HepG2 (cell line): ENCODE measurements around the gene RNASE7. TPM values are rescaled to one million over a fixed set of nuclear protein-coding genes. Genes with fewer than 3 reads are reported as not detected.
A peak's percentile ranks its signal among the peaks of the same experiment; 100 is the strongest.

Experiments
- ARNT2 ChIP-seq: sonication (generic); formaldehyde crosslinking; IDR thresholded peaks from 2 replicates; pipeline ENCODE4 v1.8.0; 2022; ENCODE audit warnings: mild to moderate bottlenecking, low read depth, missing genetic modification reagents, moderate library complexity
- ISL2 ChIP-seq: sonication (generic); formaldehyde crosslinking; IDR thresholded peaks from 2 replicates; pipeline ENCODE4 v1.5.0; 2020; ENCODE audit warnings: missing genetic modification reagents
- JDP2 ChIP-seq: sonication (generic); formaldehyde crosslinking; IDR thresholded peaks from 2 replicates; pipeline ENCODE4 v1.8.1; 2022; ENCODE audit warnings: missing genetic modification reagents, borderline replicate concordance
- KDM2A ChIP-seq: sonication (generic); formaldehyde crosslinking; IDR thresholded peaks from 2 replicates; pipeline ENCODE4 v1.4.0; 2020; ENCODE audit warnings: low read depth, missing genetic modification reagents, borderline replicate concordance
- KMT2B ChIP-seq: IDR thresholded peaks from 2 replicates; pipeline ENCODE4 v1.6.1; 2016; ENCODE audit warnings: missing genetic modification reagents, missing compliant biosample characterization
- NKX3-1 ChIP-seq: sonication (generic); formaldehyde crosslinking; IDR thresholded peaks from 2 replicates; pipeline ENCODE4 v1.5.0; 2020; ENCODE audit warnings: missing genetic modification reagents
- ZNF234 ChIP-seq: sonication (generic); formaldehyde crosslinking; conservative IDR thresholded peaks from 2 replicates; pipeline ENCODE4 v1.5.1; 2020; ENCODE audit warnings: mild to moderate bottlenecking, missing genetic modification reagents
- ZNF24 ChIP-seq: fragments of 450-650 bp; IDR thresholded peaks from 2 replicates; pipeline ENCODE4 v1.6.1; 2017; ENCODE audit warnings: antibody characterized with exemption, mild to moderate bottlenecking
- ZNF747 ChIP-seq: sonication (generic); formaldehyde crosslinking; IDR thresholded peaks from 2 replicates; pipeline ENCODE4 v1.8.1; 2023; ENCODE audit warnings: missing genetic modification reagents, mild to moderate bottlenecking, borderline replicate concordance
- ZSCAN21 ChIP-seq: sonication (generic); formaldehyde crosslinking; IDR thresholded peaks from 2 replicates; pipeline ENCODE4 v1.8.0; 2022; ENCODE audit warnings: mild to moderate bottlenecking, missing genetic modification reagents, moderate library complexity, borderline replicate concordance
- polyA plus RNA-seq, 8 experiments: library from polyadenylated mRNA; depleted of rRNA in 3 of 8; stranded (reverse) in 7 of 8; unstranded in 1 of 8; fragments of >200 nt; fragmentation: Illumina TruSeq in 4 of 8; extraction: Trizol in 4 of 8; gene quantifications; 2 replicates each; pipeline versions ENCODE4 v1.2.1 to v1.2.3, GENCODE V29; 2011 to 2016; ENCODE audit warnings: low read depth in 4 of 8, missing spikeins in 1 of 8, mixed read lengths in 1 of 8; ENCODE audit not compliant: insufficient read depth in 1 of 8
- total RNA-seq, 5 experiments: library from RNA; depleted of rRNA; stranded (reverse); fragments of >200 nt; fragmentation: Illumina TruSeq; extraction: Trizol; gene quantifications; 2 replicates each; pipeline ENCODE4 v1.2.3, GENCODE V29; 2016; ENCODE audit warnings: low read depth in 1 of 5
- TF ChIP-seq, protein P1 (sequence below): sonication (generic); formaldehyde crosslinking; IDR thresholded peaks from 2 replicates; pipeline ENCODE4 v1.8.0; 2022; ENCODE audit warnings: mild to moderate bottlenecking, missing genetic modification reagents; ENCODE audit not compliant: insufficient replicate concordance
- TF ChIP-seq, protein P2 (sequence below): sonication (generic); formaldehyde crosslinking; IDR thresholded peaks from 2 replicates; pipeline ENCODE4 v1.5.0; 2020; ENCODE audit warnings: mild to moderate bottlenecking, missing genetic modification reagents
- TF ChIP-seq, protein P3 (sequence below): sonication (generic); formaldehyde crosslinking; IDR thresholded peaks from 2 replicates; pipeline ENCODE4 v1.4.0; 2020; ENCODE audit warnings: missing genetic modification reagents, borderline replicate concordance
- TF ChIP-seq, protein P4 (sequence below): sonication (generic); formaldehyde crosslinking; IDR thresholded peaks from 2 replicates; pipeline ENCODE4 v1.5.1; 2020; ENCODE audit warnings: missing genetic modification reagents, mild to moderate bottlenecking, borderline replicate concordance
- TF ChIP-seq, protein P5 (sequence below): sonication (generic); formaldehyde crosslinking; IDR thresholded peaks from 2 replicates; pipeline ENCODE4 v1.4.0; 2020; ENCODE audit warnings: missing genetic modification reagents
- TF ChIP-seq, protein P6 (sequence below): sonication (generic); formaldehyde crosslinking; IDR thresholded peaks from 2 replicates; pipeline ENCODE4 v1.8.1; 2023; ENCODE audit warnings: mild to moderate bottlenecking, moderate library complexity, missing genetic modification reagents

Gene RNASE7
- total and polyA plus RNA-seq, 2 of the 13 experiments (the other 11 are each of a cell fraction or from before 2014, with no cell fraction given), result 0.04 TPM; not detected in 1

DNA sequence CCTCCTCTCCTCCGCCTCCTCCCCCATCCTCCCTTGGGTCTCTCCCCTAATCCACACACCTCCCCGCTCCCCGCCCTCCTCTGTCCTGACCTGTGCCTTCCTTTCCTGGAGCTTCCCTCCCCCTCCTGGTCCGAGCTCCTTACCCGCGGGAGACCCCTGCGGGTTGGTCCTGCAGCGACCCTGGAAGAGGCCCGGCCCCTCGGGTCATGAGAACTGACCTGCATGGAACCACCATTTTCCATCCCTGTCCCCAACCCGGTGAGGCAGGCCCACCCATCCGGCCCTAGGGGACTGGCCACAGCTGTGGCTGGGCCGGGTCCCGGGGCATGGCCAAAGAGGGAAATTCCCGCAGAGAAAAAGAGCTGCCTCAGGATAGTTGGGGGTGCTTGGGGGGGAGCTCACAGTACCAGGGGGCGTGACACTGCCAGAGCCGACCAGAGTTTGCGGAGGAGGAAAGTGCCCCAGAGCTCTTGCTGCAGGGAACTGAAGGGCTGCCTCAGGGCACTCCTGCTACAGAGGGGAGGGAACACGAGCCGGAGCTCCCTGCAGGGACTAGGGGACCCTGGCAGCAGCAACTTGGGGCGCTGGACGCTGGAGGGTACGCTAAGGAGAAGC, 28.6 kb downstream of the RNASE7 start (continued):
- TF ChIP-seq, protein P1, sequence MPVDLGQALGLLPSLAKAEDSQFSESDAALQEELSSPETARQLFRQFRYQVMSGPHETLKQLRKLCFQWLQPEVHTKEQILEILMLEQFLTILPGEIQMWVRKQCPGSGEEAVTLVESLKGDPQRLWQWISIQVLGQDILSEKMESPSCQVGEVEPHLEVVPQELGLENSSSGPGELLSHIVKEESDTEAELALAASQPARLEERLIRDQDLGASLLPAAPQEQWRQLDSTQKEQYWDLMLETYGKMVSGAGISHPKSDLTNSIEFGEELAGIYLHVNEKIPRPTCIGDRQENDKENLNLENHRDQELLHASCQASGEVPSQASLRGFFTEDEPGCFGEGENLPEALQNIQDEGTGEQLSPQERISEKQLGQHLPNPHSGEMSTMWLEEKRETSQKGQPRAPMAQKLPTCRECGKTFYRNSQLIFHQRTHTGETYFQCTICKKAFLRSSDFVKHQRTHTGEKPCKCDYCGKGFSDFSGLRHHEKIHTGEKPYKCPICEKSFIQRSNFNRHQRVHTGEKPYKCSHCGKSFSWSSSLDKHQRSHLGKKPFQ, result peak; percentile 28
- TF ChIP-seq ARNT2 (CRISPR knock-in tag) (peak; percentile 43; the same call in 1 of the 2 replicates), ZSCAN21 (0 out of 2 replicates have a peak, but pooled peaks have one; percentile 8), ZNF747 (CRISPR knock-in tag) (0 out of 2 replicates have a peak, but pooled peaks have one; percentile 17), JDP2 (no peak), KMT2B (CRISPR knock-in tag) (peak; percentile 23), NKX3-1 (CRISPR knock-in tag) (peak; percentile 53; the same call in 1 of the 2 replicates), ISL2 (peak; percentile 38; the same call in 1 of the 2 replicates), KDM2A (CRISPR knock-in tag) (0 out of 2 replicates have a peak, but pooled peaks have one; percentile 13), ZNF24 (no peak), ZNF234 (CRISPR knock-in tag) (peak; percentile 95)
- TF ChIP-seq, protein P2, sequence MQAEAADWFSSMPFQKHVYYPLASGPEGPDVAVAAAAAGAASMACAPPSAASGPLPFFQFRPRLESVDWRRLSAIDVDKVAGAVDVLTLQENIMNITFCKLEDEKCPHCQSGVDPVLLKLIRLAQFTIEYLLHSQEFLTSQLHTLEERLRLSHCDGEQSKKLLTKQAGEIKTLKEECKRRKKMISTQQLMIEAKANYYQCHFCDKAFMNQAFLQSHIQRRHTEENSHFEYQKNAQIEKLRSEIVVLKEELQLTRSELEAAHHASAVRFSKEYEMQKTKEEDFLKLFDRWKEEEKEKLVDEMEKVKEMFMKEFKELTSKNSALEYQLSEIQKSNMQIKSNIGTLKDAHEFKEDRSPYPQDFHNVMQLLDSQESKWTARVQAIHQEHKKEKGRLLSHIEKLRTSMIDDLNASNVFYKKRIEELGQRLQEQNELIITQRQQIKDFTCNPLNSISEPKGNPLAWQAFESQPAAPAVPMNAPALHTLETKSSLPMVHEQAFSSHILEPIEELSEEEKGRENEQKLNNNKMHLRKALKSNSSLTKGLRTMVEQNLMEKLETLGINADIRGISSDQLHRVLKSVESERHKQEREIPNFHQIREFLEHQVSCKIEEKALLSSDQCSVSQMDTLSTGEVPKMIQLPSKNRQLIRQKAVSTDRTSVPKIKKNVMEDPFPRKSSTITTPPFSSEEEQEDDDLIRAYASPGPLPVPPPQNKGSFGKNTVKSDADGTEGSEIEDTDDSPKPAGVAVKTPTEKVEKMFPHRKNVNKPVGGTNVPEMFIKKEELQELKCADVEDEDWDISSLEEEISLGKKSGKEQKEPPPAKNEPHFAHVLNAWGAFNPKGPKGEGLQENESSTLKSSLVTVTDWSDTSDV (CRISPR knock-in tag), result 0 out of 2 replicates have a peak, but pooled peaks have one; percentile 37
- TF ChIP-seq, protein P3, sequence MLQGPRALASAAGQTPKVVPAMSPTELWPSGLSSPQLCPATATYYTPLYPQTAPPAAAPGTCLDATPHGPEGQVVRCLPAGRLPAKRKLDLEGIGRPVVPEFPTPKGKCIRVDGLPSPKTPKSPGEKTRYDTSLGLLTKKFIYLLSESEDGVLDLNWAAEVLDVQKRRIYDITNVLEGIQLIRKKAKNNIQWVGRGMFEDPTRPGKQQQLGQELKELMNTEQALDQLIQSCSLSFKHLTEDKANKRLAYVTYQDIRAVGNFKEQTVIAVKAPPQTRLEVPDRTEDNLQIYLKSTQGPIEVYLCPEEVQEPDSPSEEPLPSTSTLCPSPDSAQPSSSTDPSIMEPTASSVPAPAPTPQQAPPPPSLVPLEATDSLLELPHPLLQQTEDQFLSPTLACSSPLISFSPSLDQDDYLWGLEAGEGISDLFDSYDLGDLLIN, result 0 out of 2 replicates have a peak, but pooled peaks have one; percentile 14
- TF ChIP-seq, protein P4, sequence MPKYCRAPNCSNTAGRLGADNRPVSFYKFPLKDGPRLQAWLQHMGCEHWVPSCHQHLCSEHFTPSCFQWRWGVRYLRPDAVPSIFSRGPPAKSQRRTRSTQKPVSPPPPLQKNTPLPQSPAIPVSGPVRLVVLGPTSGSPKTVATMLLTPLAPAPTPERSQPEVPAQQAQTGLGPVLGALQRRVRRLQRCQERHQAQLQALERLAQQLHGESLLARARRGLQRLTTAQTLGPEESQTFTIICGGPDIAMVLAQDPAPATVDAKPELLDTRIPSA (CRISPR knock-in tag), result peak; percentile 71; the same call in 1 of the 2 replicates
- TF ChIP-seq, protein P5, sequence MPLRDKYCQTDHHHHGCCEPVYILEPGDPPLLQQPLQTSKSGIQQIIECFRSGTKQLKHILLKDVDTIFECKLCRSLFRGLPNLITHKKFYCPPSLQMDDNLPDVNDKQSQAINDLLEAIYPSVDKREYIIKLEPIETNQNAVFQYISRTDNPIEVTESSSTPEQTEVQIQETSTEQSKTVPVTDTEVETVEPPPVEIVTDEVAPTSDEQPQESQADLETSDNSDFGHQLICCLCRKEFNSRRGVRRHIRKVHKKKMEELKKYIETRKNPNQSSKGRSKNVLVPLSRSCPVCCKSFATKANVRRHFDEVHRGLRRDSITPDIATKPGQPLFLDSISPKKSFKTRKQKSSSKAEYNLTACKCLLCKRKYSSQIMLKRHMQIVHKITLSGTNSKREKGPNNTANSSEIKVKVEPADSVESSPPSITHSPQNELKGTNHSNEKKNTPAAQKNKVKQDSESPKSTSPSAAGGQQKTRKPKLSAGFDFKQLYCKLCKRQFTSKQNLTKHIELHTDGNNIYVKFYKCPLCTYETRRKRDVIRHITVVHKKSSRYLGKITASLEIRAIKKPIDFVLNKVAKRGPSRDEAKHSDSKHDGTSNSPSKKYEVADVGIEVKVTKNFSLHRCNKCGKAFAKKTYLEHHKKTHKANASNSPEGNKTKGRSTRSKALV (CRISPR knock-in tag), result no peak
- TF ChIP-seq, protein P6, sequence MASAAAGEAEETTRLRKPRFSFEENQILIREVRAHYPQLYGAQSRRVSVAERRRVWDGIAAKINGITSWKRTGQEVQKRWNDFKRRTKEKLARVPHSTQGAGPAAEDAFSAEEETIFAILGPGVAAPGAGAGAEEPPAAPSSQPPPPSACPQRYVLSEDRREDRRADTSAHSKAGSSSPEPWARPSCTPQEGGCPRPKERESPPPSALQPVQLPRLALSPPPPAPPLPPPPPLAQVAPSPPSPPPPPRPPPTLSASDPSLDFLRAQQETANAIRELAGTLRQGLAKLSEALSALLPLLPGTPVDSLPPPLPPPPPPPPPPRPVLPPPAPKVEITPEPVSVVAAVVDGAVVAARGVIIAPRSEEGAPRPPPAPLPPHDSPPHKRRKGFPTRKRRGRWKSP (CRISPR knock-in tag), result peak; percentile 38; the same call in 1 of the 2 replicates
